IPS DF 6.9 (cell line): Measurements from ENCODE around the gene C16orf87.
A peak's percentile ranks its signal among the peaks of the same experiment; 100 is the strongest.

Experiments
- DNase-seq: peaks from one replicate; pipeline ENCODE4 v3.0.0-alpha.2; 2013; ENCODE audit warnings: low read depth, low spot score
- H3K27ac ChIP-seq: one replicate; pipeline ENCODE4 v1.5.1; 2013; ENCODE audit warnings: low read length, control low read depth
- H3K27me3 ChIP-seq: 2 replicates; pipeline ENCODE4 v1.6.1; 2013; ENCODE audit warnings: mild to moderate bottlenecking, low read length; ENCODE audit not compliant: control insufficient read depth, insufficient read depth
- H3K36me3 ChIP-seq: 2 replicates; pipeline ENCODE4 v1.6.1; 2013; ENCODE audit warnings: low read length; ENCODE audit not compliant: control insufficient read depth, insufficient read depth
- H3K4me1 ChIP-seq: 2 replicates; pipeline ENCODE4 v1.6.1; 2013; ENCODE audit warnings: low read length; ENCODE audit not compliant: control insufficient read depth, insufficient read depth
- H3K4me3 ChIP-seq: 2 replicates; pipeline ENCODE4 v1.5.1; 2013; ENCODE audit warnings: mild to moderate bottlenecking, low read length
- H3K9me3 ChIP-seq: 2 replicates; pipeline ENCODE4 v1.6.1; 2013; ENCODE audit warnings: low read length, inconsistent platforms; ENCODE audit not compliant: control insufficient read depth, insufficient read depth
- WGBS: extraction: QIAGEN DNeasy Blood & Tissue Kit; methylation state at CpG from one replicate; pipeline ENCODE4 v1.1.7; 2013; ENCODE audit warnings: mixed read lengths, missing lambda C conversion rate; ENCODE audit not compliant: insufficient read length, insufficient coverage; 5-methylcytosine and 5-hydroxymethylcytosine counted together

Gene C16orf87

DNA sequence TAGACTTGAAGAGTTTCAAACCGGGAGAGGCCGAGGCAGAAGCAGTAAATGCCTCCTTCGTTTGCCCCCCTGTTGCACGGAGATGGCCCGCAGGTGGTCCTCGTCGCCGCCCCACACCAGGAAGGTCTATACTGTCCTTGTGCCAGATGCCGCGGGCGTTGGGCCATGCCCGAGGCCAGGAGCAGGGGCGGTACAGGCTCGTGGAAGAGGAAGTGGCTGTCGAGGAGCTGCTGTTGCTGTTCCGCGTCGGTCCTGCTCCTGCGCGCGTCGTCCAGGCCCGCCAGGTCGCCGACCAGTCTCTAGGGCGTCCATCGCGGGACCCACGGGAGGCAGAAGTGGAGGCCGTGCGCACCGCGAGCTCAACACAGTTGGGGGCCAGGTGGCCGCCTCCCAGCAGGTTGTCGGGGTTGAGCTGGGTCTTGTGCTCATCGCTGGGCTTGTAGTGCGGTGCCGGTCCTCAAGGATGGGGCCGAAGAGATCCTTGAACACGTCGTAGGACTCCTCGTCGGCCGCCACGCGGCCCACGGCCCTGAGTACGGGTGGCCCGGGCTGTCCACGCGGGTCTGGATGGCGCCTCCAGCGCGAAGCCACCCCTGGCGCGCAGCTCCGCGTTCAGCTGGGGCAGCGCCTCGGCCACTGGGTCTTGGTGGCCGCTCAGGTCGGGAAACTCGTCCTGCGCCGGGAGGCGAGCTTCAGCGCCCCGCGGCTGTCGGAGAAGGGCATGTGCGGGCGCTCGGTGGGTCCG lies 13.1 kb upstream of the C16orf87 start:
- Histone ChIP-seq H3K4me1 (no peaks in the 10 kb centered on the region), H3K9me3 (no peaks in the 10 kb centered on the region), H3K36me3 (peaks cover 2% of the 10 kb centered on the region; the same call in 1 of the 2 replicates), H3K27me3 (no peaks in the 10 kb centered on the region), H3K4me3 (no peak overlapping the region), H3K27ac (no peak overlapping the region)
- WGBS = no CpG with 5 or more reads among the region's 74 CpGs
- no peak for DNase-seq

DNA sequence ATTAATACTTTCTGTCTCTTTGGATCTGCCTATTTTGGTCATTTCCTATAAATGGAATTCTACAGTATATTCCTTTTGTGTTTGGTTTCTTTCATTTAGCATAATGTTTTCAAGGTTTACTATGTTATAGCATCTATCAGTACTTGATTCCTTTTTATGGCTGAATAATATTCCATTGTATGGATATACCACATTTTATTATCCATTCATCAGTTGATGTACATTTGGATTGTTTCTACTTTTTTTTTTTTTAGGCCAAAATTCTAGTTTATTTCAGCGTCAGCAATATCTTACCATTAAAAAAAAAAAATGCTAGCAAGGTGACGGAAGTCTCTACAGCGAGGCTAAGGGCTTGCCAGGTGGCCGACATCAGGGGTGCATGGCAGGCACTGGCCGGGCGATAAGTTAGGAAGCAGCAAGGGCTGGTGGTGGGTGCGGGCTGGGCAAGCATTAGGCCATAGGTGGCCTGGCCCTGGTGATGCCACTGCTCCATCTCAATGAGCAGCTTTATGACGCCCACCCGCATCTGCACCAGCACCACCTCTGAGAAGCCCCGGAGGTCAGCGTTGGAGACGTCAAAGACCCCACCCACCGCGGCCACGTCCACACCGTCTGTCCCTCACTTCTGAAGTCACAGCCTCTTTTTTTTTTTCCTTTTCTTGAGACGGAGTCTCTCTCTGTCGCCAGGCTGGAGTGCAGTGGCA lies 11.4 kb upstream of the C16orf87 start:
- Histone ChIP-seq H3K9me3 (no peaks in the 10 kb centered on the region), H3K36me3 (peaks cover 2% of the 10 kb centered on the region; the same call in 1 of the 2 replicates), H3K27ac (no peak overlapping the region), H3K27me3 (no peaks in the 10 kb centered on the region), H3K4me3 (no peak overlapping the region), H3K4me1 (no peaks in the 10 kb centered on the region)
- WGBS = no CpG with 5 or more reads among the region's 18 CpGs
- no peak for DNase-seq

DNA sequence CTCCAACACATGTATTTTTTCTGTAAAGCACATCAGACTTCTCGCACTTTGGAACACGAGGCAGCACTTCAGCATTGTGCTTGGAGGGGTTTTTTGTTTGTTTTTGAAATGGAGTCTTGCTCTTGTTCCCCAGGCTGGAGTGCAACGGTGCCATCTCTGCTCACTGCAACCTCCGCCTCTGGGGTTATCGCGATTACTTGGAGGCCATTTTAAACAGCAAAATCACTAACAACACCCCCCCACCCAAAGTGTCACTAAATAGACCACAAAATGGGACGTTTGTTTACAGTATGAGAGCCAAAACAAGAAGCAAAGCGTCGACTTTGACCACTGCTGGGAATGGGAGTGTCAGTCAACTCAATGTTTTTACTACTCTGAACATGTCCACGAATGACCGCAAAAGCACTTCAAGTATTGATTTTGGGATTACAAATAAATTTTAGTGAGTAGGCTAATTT lies 9.0 kb upstream of the C16orf87 start:
- no CpG with 5 or more reads among the region's 11 CpGs for WGBS
- Histone ChIP-seq H3K9me3 (no peaks in the 10 kb centered on the region), H3K27me3 (no peaks in the 10 kb centered on the region), H3K27ac (no peak overlapping the region), H3K36me3 (peaks cover 2% of the 10 kb centered on the region; the same call in 1 of the 2 replicates), H3K4me1 (no peaks in the 10 kb centered on the region), H3K4me3 (no peak overlapping the region)
- no peak for DNase-seq

DNA sequence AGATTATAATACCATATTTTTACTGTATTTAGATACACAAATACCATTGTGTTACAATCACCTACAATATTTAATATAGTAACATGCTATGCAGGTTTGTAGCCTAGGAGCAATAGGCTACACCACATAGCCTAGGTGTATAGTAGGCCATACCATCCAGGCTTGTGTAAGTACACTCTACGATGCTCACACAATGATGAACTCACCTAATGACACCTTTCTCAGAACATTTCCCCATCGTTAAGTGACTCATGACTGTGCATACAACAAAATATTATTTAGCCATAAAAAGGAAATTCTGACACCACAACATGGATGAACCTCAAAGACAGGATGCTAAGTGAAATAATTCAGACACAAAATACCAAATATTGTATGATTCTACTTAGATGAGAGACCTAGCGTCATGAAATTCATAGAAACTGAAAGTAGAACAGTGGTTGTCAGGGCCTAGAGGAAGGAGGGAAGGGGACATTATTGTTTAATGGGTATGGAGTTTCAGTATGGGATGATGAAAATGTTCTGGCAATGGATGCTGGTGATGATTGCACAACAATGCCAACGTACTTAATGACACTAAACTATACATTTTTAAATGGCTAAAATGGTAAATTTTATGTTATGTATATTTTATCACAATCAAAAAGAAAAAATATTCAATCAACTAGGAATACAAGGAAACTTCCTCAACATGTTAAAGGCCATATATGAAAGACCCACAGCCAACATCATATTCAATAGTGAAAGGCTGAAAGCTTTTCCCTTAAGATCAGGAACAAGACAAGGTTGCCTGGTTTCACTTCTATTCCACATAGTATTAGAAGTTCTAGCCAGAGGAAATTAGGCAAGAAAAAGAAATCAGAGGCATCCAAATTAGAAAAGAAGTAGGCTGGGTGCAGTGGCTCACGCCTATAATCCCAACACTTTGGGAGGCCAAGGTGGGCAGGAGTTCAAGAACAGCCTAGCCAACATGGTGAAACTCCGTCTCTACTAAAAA lies 5.9 kb upstream of the C16orf87 start:
- Histone ChIP-seq H3K9me3 (no peaks in the 10 kb centered on the region), H3K36me3 (no peaks in the 10 kb centered on the region), H3K4me3 (no peak overlapping the region), H3K27me3 (no peaks in the 10 kb centered on the region), H3K4me1 (no peaks in the 10 kb centered on the region), H3K27ac (no peak overlapping the region)
- no CpG with 5 or more reads among the region's 6 CpGs for WGBS
- DNase-seq = no peak

DNA sequence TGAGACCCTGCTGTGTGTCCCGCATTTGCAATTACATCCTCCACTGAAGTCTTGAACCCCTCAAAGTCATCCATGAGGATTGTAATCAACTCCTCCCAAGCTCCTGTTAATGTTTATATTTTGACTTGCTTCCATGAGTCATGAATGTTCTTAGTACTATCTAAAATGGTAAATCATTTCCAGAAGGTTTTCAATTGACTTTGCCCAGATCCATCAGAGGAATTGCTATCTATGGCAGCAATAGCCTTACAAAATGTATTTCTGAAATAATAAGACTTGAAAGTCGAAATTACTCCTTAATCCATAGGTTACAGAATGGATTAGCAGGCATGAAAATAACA lies 2.5 kb upstream of the C16orf87 start:
- H3K27me3 ChIP-seq = no peaks in the 10 kb centered on the region
- no peak for DNase-seq
- no peaks in the 10 kb centered on the region for H3K4me1 ChIP-seq
- H3K36me3 ChIP-seq = no peaks in the 10 kb centered on the region
- no peak overlapping the region for H3K27ac ChIP-seq
- H3K9me3 ChIP-seq = no peaks in the 10 kb centered on the region
- no CpG with 5 or more reads among the region's 2 CpGs for WGBS
- H3K4me3 ChIP-seq = no peak overlapping the region

DNA sequence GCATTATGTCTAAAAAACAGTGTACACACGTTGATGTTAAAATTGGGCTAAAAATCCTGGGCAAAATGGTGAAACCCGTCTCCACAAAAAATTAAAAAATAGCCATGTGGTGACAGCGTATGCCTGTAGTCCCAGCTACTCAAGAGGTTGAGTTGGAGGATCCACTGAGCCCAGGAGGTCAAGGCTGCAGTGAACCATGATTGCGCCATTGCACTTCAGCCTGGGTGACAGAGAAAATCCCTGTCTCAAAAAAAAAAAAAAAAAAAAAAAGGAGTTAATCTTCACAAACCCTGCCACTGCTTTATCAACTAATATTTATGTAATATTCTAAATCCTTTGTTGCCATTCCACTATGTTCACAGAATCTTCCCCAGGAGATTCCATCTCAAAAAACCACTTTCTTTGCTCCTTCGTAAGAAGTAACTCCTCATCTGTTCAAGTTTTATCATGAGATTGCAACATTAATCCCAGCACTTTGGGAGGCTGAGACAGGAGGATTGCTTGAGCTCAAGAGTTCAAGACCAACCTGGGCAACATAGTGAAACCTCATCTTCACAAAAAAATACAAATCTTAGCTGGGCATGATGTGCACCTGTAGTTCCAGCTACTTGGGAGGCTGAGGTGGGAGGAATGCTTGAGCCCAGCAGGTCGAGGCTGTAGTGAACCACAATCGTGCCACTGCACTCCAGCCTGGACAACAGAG lies 1.9 kb upstream of the C16orf87 start:
- Histone ChIP-seq H3K36me3 (no peaks in the 10 kb centered on the region), H3K9me3 (no peaks in the 10 kb centered on the region), H3K4me3 (no peak overlapping the region), H3K27ac (no peak overlapping the region), H3K27me3 (no peaks in the 10 kb centered on the region), H3K4me1 (no peaks in the 10 kb centered on the region)
- WGBS = no CpG with 5 or more reads among the region's 7 CpGs
- no peak for DNase-seq

DNA sequence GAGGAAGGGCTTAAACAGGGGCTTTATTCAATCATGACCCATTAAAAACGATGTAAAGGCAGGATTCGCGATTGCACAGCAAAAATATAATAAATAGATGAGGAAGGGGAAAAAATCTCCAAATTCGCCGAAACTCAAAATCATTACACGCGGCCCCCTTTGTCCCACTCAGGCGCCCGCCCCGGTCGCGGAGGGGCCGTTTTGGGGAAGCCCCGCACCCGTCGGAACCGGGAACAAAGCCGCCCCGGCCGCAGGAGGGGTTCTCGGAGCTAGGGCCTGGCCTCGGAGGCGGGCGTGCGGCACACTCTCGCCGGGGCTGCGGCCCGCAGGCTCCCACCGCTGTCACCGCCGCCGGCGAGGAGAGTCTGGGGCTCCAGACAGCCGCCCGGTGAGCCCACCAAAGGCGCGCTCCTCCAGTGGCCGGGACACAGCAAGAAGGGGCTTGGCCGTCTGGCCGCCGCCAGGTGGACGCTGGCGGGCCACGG lies 521 bp downstream of the C16orf87 start:
- Histone ChIP-seq H3K27ac (no peak overlapping the region), H3K27me3 (no peaks in the 10 kb centered on the region), H3K4me1 (no peaks in the 10 kb centered on the region), H3K4me3 (peak overlapping the region; percentile 73), H3K36me3 (no peaks in the 10 kb centered on the region), H3K9me3 (no peaks in the 10 kb centered on the region)
- no peak for DNase-seq
- no CpG with 5 or more reads among the region's 45 CpGs for WGBS

DNA sequence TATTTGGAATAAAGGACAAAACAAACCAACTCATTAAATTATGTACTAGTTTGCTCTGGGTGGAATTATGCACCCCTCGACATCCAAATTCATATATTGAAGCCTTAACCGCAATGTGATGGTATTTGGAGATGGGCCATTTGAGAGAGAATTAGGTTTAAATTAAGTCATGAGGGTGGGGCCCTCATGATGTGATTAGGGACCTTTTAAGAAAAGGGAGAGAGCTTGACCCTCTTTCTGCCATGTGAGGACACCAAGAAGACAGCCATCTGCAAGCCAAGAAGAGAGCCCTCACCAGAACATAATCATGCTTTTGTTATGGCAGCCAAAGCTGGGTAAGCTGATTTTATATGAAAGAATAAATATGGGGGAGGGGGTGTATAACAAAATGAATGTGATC lies 2.0 kb downstream of the C16orf87 start:
- H3K4me1 ChIP-seq = no peaks in the 10 kb centered on the region
- WGBS = no CpG with 5 or more reads among the region's 2 CpGs
- H3K27me3 ChIP-seq = no peaks in the 10 kb centered on the region
- no peak for DNase-seq
- no peaks in the 10 kb centered on the region for H3K9me3 ChIP-seq
- H3K27ac ChIP-seq = no peak overlapping the region
- H3K4me3 ChIP-seq = no peak overlapping the region
- H3K36me3 ChIP-seq = no peaks in the 10 kb centered on the region

DNA sequence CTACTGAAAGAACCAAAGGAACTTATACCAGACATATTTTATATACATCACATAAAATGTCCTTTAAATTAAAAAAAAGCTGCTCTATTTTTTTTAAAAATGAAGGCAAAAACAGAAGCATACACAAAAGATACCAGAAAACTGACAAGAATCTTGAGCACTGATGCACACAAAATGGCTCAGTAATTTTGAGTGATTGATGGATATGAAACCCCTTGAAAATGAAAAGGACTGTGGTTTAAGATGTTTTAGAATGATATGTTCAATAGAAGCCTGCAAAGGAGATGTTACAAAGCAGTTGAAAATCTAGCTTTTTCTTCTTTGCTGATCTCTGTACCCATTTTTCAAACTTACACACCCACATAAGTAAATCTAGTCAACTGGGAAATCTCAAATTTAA lies 2.7 kb downstream of the C16orf87 start:
- DNase-seq = no peak

DNA sequence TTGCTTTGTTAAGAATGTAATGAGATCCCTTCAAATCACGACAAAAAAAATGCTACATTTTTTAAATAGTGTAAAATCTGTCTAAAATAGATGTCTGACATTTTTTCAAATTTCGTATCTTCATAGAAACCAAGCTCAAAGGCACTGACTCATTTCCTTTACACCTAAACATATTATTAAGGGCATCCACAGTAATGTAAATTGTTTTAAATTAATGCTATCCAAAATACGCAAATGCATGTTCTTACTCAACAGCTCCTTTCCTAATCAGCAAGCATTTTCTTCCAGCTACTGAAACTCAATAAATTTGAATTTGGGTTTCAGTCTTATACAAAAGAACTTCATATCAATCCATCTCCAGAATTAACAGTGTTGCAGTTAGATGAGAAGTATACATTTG lies 4.3 kb downstream of the C16orf87 start:
- Histone ChIP-seq H3K9me3 (no peaks in the 10 kb centered on the region), H3K27ac (no peak overlapping the region), H3K4me3 (no peak overlapping the region), H3K27me3 (no peaks in the 10 kb centered on the region), H3K36me3 (no peaks in the 10 kb centered on the region), H3K4me1 (no peaks in the 10 kb centered on the region)
- DNase-seq = no peak
- WGBS = no CpG with 5 or more reads among the region's 3 CpGs

More for the DNA sequence above, 2.7 kb downstream of the C16orf87 start:
- H3K27ac ChIP-seq = no peak overlapping the region
- no peaks in the 10 kb centered on the region for H3K36me3 ChIP-seq
- H3K4me1 ChIP-seq = no peaks in the 10 kb centered on the region
- no peak overlapping the region for H3K4me3 ChIP-seq
- H3K27me3 ChIP-seq = no peaks in the 10 kb centered on the region
- no peaks in the 10 kb centered on the region for H3K9me3 ChIP-seq
